ENCODE measurements around the gene NKX6-2. TPM values are rescaled to one million over a fixed set of nuclear protein-coding genes. Genes with fewer than 3 reads are reported as not detected.

Gene NKX6-2
- total and polyA plus RNA-seq, 10 of the 15 experiments (the other 5 are each of a cell fraction or from before 2014, with no cell fraction given), result 0.45 to 1.8 TPM; not detected in 8

DNA sequence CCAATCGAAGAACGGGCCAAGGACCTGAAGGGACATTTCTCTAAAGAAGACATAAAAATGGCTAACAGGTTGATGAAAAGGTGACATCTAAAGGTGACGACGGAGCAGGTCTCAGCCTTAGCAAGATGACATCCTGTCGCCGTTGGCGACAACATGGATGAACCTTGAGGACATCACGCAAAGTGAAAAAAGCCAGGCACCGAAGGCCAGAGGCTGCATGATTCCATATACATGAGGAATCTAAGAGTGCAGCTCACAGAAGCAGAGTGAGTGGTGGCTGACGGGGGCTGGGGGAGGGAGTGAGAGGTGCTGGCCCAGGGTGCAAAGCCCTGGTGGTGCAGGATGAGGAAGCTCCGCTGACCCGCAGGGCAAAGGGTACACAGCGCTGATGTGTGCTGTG, 34.1 kb upstream of the NKX6-2 start:
- ATAC-seq, result no peak
- DNase-seq (ENCODE audit: low read depth, low spot score), result no peak
- 62% methylated on average over 13 of the region's 13 CpGs for WGBS (ENCODE audit: insufficient coverage, insufficient replicate concordance, low lambda C conversion rate, missing lambda C conversion rate)
- ChIA-PET POLR2A (no interaction called here), SMC1A (ENCODE audit: uncharacterized antibody, unreplicated experiment) (no interaction called here), RAD21 (ENCODE audit: unreplicated experiment) (no interaction called here), CTCF (no interaction called here)
- H3K4me2 ChIP-seq (ENCODE audit: control insufficient read depth, insufficient read depth), result no peak overlapping the region
- no peak overlapping the region for H3K9ac ChIP-seq (ENCODE audit: control insufficient read depth, insufficient read depth, low read length)
- FAIRE-seq, result no peak
- H3K9me3 ChIP-seq (replicated peaks; ENCODE audit: control insufficient read depth, insufficient read depth, low read length), result no peaks in the 10 kb centered on the region; the same call in 2 of the 3 replicates
- H3K4me3 ChIP-seq, result no peak overlapping the region
- H3K27ac ChIP-seq (ENCODE audit: control insufficient read depth, insufficient read depth), result no peak overlapping the region
- H3K79me2 ChIP-seq (ENCODE audit: control insufficient read depth, insufficient read depth, low read length), result no peaks in the 10 kb centered on the region
- no peaks in the 10 kb centered on the region for H3K36me3 ChIP-seq (ENCODE audit: control insufficient read depth in 2 of 2, insufficient read depth in 2 of 2, low read length in 1 of 2)
- in situ Hi-C loops (cut with MboI), result no loop called here
- no TSS peak for BruUV-seq (replicated peaks)
- no peaks in the 10 kb centered on the region for H3K27me3 ChIP-seq (replicated peaks in 1 of 2; ENCODE audit: control insufficient read depth in 2 of 2, insufficient read depth in 2 of 2, low read length in 1 of 2)
- intact Hi-C loops (cut with micrococcal nuclease; ENCODE audit: unreplicated experiment), result no loop called here
- no peaks in the 10 kb centered on the region for H3K4me1 ChIP-seq (ENCODE audit: control insufficient read depth, insufficient read depth, low read length)
- H4K20me1 ChIP-seq (ENCODE audit: control insufficient read depth, insufficient read depth), result no peaks in the 10 kb centered on the region
- H2AFZ ChIP-seq (ENCODE audit: control insufficient read depth, low read depth, low read length), result no peak overlapping the region
- TF ChIP-seq, protein P1, sequence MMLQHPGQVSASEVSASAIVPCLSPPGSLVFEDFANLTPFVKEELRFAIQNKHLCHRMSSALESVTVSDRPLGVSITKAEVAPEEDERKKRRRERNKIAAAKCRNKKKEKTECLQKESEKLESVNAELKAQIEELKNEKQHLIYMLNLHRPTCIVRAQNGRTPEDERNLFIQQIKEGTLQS (IDR thresholded peaks at IDR 0.05; ENCODE audit: borderline replicate concordance, extremely low read depth, low read depth, low read length), result no peak
- TF ChIP-seq NBN (IDR thresholded peaks at IDR 0.05), result no peak
- TF ChIP-seq, protein P2, sequence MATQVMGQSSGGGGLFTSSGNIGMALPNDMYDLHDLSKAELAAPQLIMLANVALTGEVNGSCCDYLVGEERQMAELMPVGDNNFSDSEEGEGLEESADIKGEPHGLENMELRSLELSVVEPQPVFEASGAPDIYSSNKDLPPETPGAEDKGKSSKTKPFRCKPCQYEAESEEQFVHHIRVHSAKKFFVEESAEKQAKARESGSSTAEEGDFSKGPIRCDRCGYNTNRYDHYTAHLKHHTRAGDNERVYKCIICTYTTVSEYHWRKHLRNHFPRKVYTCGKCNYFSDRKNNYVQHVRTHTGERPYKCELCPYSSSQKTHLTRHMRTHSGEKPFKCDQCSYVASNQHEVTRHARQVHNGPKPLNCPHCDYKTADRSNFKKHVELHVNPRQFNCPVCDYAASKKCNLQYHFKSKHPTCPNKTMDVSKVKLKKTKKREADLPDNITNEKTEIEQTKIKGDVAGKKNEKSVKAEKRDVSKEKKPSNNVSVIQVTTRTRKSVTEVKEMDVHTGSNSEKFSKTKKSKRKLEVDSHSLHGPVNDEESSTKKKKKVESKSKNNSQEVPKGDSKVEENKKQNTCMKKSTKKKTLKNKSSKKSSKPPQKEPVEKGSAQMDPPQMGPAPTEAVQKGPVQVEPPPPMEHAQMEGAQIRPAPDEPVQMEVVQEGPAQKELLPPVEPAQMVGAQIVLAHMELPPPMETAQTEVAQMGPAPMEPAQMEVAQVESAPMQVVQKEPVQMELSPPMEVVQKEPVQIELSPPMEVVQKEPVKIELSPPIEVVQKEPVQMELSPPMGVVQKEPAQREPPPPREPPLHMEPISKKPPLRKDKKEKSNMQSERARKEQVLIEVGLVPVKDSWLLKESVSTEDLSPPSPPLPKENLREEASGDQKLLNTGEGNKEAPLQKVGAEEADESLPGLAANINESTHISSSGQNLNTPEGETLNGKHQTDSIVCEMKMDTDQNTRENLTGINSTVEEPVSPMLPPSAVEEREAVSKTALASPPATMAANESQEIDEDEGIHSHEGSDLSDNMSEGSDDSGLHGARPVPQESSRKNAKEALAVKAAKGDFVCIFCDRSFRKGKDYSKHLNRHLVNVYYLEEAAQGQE (IDR thresholded peaks at IDR 0.05; ENCODE audit: low read depth, low read length), result no peak
- no peak for TF ChIP-seq NFXL1 (IDR thresholded peaks at IDR 0.05; ENCODE audit: borderline replicate concordance)
- TF ChIP-seq FOXK2 (IDR thresholded peaks at IDR 0.05), result no peak
- no peak for TF ChIP-seq BCL11A (IDR thresholded peaks at IDR 0.05; ENCODE audit: low read depth, low read length)
- TF ChIP-seq ZNF622 (IDR thresholded peaks at IDR 0.05), result no peak
- TF ChIP-seq, protein P3, sequence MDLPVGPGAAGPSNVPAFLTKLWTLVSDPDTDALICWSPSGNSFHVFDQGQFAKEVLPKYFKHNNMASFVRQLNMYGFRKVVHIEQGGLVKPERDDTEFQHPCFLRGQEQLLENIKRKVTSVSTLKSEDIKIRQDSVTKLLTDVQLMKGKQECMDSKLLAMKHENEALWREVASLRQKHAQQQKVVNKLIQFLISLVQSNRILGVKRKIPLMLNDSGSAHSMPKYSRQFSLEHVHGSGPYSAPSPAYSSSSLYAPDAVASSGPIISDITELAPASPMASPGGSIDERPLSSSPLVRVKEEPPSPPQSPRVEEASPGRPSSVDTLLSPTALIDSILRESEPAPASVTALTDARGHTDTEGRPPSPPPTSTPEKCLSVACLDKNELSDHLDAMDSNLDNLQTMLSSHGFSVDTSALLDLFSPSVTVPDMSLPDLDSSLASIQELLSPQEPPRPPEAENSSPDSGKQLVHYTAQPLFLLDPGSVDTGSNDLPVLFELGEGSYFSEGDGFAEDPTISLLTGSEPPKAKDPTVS (IDR thresholded peaks at IDR 0.05; ENCODE audit: low read depth, low read length), result no peak
- no peak for TF ChIP-seq RELA (IDR thresholded peaks at IDR 0.05; ENCODE audit: borderline replicate concordance, partially characterized antibody)
- TF ChIP-seq, protein P4, sequence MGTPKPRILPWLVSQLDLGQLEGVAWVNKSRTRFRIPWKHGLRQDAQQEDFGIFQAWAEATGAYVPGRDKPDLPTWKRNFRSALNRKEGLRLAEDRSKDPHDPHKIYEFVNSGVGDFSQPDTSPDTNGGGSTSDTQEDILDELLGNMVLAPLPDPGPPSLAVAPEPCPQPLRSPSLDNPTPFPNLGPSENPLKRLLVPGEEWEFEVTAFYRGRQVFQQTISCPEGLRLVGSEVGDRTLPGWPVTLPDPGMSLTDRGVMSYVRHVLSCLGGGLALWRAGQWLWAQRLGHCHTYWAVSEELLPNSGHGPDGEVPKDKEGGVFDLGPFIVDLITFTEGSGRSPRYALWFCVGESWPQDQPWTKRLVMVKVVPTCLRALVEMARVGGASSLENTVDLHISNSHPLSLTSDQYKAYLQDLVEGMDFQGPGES (IDR thresholded peaks at IDR 0.05), result no peak

Measured in GM12878 (cell line).